Measurements from ENCODE around the gene JARID2.
"Not testable (repeated sequence)": the region's sequence is repeated elsewhere in the genome, so short reads cannot be mapped to it uniquely, and the experiment has no call there.

The JARID2 gene

DNA sequence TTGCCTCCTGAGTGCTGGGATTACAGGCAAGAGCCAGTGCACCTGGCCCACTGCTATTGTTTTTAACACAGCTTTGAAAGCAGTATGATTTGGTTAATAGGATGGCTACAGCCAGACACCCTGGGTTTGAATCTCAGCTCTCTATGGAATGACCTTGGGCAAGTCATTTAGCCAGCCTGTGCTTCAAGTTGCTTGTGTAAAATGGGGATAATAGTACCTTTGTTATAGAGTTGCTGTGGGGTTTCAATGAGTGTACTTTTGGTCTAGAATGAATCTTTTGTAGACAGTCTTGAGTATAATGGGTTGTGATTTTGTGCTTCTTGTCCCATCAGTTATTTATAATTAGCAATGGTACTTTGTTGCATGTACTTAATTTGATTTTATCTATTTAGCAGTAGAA lies 70.9 kb downstream of the JARID2 start:
- no peak for DNase-seq

DNA sequence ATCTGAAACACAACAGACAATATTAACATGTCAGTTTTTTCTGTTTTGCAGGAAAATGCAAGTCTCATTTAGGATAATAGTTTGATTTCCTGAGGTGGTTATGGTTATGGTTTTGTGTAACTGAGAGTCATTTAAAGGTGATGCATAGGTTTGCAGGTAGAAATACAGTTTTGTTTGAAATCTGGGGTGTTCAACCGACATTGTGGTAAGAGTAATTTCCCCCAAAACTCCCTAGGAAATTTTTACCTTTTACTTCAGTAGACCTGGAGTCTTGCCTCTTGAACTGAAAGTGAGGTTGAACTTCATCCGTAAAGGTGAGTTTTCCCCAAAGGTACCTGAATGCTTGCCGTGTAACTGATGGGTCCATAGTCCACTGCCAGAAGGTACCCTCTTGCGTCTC lies 71.4 kb downstream of the JARID2 start:
- no peak for DNase-seq

DNA sequence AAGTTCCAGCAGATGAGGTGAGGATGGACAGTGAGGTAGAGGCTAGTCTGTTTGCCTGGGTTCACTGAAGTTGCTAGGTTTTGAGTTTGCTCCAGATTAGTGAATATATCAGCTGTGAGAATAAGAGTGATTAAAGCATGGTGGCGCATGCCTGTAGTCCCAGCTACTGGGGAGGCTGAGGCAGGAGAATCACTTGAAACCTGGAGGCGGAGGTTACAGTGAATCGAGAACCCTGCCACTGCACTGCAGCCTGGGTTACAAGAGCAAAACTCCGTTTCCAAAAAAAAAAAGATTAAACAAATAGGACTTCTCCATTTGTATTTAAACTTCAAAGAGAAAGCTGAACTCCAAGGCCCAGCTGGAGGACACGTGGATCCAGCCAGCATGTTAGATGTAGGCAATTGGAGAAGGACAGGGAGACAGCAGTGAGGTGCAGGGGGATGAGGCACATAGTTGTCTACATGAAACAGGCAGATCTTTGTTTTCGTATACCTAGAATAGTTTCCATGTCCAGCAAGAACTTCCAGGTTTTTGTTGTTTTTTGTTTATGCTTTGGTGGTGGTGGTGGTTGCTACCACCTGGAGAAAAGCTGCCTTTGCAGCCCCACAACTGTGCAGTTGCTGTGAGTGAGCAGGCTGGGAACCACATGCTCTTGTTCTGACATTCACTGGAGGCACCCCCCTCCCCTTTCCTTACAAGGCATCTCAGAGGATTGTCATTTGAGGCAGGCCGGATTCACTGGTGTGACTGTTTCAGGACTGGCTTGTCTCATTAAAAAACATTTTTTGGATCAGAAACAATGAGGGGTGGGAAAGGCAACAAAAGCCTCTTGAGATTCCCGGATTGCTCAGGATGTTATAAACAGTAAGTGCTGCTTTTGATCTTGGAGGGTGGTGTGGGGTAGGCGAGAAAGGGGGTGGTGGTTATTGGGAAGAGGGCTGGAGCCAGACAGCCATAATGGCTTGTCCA lies 72.3 kb downstream of the JARID2 start:
- no peak for DNase-seq

DNA sequence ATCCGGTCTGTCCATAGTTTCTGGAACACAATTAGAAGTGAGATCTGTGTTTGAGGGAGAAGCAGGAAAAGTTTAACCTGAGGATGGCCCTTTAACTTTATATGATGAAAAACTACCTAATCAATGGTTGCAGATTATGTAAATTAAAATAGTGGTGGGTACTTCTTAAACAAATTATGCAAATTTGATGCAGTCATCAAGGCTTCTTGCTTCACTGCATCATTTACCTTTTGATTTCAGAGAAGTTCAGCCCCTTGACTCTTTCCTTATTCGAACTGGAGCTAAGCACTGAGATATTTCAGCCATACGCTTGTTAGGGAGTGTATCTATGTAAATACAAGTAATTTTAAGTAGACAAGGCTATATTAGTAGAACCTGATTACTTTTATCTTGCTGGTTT lies 73.8 kb downstream of the JARID2 start:
- DNase-seq, result no peak

- DNase-seq, result no peak
Observed at GRCh38 chr6:15320693-15321092, 74.8 kb downstream of the JARID2 start.

GRCh38 chr6:15322184-15322583 lies 76.3 kb downstream of the JARID2 start:
- no peak for DNase-seq

DNA sequence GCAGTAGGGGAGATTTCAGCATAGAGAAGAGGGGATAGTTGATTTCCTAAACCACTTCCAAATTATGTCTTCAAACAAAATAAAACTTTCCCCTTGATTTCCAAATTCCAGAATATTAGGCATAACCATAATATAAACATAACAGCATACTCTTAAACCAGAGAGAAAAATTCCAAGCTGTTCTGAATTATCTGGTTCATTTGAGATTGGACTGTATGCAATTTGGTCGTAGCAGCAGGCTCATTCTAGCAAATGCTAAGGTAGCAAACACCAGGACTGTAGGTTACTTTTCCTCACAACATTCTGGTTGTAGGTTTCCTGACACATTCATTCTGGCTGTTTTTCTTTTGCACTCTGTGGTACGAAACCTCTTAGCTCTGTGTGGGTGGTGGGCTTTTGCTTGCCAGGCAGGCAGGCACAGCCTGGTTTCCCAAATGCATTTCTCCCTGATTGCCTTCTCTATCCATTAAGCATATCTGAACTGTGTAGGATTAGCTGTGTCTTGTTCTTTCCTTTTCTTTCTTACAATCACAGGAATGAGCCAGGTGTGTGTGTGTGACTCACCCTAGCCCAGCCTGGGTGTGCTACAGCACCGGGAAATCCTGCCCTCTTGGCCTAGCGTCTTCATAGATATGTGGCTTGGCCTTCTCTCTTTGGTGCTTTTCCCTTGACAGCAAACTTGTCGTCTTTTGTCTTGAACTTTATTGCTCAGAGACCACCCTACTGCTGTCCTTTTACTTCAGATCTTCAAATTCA lies 77.1 kb downstream of the JARID2 start:
- no peak for DNase-seq

DNA sequence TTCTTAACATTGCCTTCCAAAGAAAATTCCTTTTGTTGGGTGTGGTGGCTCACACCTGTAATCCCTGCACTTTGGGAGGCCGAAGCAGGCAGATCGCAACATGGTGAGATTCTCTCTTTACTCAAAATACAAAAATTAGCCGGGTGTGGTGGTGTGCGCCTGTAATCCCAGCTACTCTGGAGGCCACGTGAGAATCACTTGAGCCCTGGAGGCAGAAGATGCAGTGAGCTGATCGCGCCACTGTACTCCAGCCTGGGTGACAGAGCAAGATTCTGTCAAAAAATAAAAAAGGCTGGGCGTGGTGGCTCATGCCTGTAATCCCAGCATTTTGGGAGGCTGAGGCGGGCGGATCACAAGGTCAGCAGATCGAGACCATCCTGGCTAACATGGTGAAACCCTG lies 77.7 kb downstream of the JARID2 start:
- not testable (repeated sequence) for DNase-seq

DNA sequence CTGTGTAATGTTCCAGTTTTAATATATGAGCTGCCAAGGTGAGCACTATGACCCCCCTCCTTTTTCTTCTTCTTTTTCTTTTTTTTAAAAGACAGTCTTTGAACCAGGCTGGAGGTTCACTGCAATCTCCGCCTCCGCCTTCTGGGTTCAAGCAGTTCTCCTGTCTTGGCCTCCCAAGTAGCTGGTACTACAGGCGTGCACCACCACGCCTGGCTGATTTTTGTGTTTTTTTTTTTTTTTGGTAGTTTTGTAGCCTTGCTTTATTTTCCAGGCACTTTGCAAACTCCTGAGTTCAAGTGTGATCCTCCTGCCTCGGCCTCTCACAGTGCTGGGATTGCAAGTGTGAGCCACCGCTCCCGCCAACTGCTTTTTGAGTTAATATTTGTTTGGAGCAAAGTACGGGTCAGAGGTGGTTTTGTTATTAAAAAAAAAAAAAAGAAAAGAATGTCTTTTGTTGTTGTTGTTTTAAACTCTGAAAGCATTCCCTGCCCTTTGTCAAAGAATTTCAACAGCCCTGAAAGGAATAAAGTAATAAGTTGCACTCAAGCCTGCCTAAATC lies 78.6 kb downstream of the JARID2 start:
- no peak for DNase-seq

DNA sequence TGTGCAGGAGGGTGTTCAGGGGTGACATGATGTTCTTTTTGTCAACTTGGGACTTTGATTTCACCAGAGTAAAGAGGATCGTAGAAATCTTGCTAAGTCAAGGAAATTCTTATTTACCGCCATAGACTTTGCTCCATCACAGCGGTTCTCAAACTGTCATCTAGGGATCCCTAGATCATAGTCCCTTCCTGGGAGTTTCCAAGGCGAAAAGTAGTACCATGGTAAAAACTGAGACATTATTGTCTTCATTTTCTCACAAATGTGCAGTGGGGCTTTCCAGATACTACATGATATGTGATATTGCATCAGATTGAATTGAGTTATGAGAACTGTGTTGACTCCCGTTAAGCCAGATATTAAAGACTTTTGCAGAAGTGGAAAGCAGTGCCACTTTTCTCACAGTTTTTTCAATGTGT lies 79.7 kb downstream of the JARID2 start:
- no peak for DNase-seq

DNA sequence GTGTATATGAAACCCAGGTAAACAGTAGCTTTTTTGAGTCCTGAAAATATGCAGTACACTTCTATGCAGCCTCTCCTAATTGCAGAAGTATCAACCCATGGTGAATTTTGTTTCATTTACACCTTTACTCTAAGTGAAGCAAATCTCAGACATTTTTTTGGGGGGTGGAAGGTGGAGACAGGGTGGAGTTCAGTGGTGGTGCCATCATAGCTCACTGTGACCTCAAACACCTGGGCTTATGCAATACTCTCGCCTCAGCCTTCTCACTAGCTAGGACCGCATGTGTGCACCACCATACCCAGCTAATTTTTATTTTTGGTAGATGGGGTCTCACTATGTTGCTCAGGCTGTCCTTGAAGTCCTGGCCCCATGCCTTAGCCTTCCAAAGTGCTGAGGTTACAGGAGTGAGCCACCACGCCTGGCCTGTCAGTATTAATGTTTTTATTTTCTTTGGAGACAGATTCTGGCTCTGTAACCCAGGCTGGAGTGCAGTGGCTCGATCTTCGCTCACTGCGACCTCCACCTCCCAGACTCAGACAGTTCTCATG lies 80.3 kb downstream of the JARID2 start:
- DNase-seq, result no peak

DNA sequence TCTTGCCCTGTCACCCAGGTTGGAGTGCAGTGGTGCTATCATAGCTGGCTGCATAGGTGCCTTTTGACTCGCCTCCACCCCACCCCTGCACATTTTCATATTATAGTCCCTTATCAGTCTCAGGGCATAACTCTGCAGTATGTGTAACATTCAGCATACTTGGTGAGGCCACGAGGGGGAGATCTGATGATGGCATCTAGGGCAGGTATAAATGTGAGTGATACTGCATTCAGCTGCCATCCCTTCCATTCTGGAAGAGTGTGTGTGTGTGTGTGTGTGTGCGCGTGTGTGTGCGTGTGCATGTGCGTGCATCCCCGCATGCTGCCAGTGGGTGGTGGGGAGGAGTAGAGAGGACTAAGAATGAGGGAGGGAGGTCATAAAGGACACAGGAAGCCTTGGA lies 81.4 kb downstream of the JARID2 start:
- DNase-seq, result no peak

DNA sequence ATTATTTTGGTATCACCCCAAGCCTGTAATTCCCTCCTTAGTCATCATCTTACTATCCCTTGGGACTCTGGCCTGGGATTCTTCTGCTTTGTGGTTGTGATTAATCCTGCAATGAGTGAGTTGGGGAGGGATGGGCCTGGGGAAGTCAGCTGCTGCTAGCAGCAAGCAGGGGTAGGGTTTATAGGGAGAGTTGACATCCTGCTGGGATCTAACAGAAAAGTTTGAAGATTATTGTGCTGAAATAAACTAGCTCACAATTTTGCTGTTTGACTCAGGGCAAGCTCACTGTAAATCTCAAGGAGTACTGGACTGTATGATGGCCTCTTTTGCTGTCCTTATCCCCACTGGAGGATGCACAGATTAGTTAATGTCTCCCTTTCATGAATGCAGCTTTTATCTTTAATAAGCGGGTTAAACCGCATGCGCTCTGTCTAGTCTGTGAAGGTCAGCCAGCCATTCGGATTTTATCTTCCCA lies 83.4 kb downstream of the JARID2 start:
- no peak for DNase-seq

DNA sequence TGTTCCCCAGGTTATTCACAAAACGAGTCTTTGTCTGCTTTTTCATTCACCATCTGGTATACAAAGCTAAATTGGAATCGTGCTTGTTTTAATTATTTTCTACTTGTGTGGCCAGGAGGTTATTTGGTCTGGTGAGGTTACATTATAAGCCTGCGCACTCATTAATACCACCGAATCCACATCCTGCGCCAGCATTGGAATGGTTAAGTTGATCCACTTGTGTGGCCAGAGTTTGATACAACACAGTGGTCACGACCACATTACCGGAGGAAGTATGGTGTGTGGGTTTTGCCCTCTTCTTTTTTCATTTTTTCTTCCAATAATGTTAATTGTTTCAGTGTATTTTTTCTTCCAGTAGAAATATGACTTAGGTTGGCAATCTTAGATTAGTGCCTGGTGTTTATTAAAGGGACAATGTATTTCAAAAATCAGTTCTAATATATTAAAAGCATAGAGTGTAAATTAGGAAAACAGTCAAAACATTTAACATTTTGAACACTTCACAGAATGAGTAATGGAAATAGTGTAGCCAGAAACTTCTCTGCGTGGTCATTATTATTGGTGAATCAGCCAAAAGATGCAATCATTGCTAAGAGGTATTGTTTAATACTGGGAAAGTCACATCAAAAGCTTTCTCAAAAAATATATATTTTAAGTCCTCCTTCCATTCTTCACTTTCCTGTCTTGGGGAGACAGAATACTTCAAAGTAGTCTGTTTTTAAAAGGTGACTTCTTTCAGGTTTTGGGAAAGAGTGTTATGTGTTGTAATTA lies 84.5 kb downstream of the JARID2 start:
- no peak for DNase-seq

- no peak for DNase-seq
Observed at GRCh38 chr6:15331143-15331542, 85.3 kb downstream of the JARID2 start.

- DNase-seq, result no peak
Observed at GRCh38 chr6:15331629-15332251, 85.9 kb downstream of the JARID2 start.

DNA sequence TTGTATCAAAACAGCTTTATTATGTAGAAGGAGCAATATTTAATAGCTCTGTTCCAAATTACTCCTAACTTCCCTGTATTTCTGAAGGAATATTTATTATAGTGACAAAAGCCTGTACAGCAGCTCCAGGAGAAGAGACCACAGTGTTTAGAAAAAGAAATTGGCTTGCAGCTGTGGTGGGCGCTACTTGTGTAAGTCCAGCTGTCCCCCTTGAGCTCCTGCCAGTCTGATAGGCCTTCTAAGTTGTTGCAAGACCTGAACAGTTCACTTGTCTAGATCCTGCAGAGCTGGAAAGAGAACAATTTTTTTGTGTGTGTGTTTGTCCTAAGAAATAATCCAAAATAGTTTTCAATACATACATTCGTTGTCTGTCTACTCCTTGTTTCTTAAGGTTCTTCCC lies 86.6 kb downstream of the JARID2 start:
- DNase-seq, result no peak

DNA sequence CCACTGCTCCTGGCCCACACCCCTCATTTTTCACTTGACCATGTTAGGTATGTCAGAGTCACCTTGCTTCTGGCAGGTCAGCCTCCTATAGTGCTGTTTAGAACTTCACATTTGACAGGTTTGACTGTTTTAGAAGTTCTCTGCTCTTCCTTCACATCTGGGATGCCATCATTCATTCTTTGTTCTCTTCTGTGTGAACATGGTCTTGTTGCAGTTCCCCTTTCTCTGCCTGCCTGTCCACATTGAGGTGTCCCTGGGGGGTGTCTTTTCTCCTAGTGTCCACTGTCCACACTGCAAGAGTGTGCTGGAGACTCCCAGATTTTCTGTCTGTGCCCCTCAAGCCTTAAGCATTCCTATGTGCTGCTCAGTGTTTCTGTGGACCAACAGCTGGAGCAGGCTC lies 89.5 kb downstream of the JARID2 start:
- DNase-seq, result no peak

DNA sequence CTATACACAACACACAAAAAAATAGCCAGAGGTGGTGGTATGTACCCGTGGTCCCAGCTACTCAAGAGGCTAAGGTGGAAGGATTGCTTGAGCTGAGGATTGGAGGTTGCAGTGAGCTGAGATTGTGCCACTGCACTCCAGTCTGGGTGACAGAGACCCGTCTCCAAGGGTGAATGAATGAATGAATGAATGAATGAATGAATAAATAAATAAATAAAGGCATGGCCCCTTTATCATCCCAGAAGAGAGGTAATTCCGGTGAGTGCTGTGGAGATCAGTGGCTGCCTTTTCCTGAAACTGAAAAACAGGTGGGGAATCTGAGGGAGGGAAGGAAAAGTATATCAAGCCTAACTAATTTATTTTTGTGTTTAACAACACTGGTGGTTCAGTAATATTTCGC lies 90.0 kb downstream of the JARID2 start:
- DNase-seq, result no peak

DNA sequence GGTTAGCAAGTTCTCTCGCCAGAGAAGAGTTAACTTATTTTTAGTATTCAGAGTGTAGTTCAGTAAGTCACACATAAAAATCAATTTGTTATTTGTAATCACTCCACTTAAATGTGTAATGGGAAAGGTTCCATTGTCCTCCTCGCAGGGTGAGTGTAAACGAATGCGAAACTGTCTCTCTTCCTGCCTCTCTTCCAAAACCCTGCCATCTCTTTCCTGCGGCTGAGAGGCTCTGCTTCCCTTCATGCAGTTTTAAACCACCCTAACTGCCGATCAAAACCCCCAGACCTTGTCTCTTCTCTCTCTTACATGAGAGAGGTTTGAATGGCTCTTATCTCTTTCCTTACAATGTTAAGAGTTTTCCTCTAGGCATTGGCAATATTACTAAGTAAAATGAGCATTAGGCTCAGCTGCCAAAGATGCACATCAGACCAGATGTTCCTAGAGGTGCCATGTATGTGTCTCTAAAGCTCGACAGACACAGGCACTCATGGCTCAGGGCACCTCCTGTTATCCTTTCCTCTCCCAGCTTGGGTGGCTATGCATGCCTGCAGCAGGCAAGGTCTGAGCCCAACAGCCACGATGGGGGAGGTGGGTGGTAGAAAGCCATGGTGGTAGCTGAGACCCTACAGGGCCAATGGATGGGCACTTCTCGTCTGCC lies 91.2 kb downstream of the JARID2 start:
- no peak for DNase-seq

DNA sequence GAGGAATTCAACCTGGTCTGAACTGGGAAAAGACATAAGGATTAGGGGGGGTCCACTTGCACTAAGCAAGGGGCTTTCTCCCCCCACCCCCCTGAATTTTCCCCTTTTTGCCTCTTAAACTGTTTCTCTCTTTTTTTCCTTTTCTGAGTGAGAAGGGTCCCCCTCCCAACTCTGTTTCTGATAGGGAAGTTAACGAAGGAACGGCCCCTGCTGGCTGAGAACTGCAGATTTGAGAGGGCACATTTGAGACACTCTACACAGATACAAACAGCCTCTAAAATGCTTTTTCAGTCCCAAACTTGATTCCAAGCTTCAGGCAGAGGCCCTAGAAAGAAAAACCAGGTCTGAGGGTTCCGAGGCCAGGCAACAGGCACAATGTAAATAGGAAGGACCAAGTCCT lies 91.7 kb downstream of the JARID2 start:
- no peak for DNase-seq
